Measurements from ENCODE around the gene CRAT.

Gene CRAT

GRCh38 chr9:129110740-129111527 is at the start of gene CRAT, which contains the start of gene PTPA:
Gene CRAT (minus strand): TSS chr9:129110793. CDS start chr9:129110509, 284 bp downstream.
Gene PTPA (plus strand): TSS chr9:129111415. CDS start chr9:129111601, 186 bp downstream.
- TF ChIP-seq, protein P1, sequence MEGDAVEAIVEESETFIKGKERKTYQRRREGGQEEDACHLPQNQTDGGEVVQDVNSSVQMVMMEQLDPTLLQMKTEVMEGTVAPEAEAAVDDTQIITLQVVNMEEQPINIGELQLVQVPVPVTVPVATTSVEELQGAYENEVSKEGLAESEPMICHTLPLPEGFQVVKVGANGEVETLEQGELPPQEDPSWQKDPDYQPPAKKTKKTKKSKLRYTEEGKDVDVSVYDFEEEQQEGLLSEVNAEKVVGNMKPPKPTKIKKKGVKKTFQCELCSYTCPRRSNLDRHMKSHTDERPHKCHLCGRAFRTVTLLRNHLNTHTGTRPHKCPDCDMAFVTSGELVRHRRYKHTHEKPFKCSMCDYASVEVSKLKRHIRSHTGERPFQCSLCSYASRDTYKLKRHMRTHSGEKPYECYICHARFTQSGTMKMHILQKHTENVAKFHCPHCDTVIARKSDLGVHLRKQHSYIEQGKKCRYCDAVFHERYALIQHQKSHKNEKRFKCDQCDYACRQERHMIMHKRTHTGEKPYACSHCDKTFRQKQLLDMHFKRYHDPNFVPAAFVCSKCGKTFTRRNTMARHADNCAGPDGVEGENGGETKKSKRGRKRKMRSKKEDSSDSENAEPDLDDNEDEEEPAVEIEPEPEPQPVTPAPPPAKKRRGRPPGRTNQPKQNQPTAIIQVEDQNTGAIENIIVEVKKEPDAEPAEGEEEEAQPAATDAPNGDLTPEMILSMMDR (IDR thresholded peaks at IDR 0.05; ENCODE audit: control extremely low read depth, extremely low read depth, low read depth, missing control alignments): no peak
- POLR2A ChIA-PET: interaction anchor here (0.7 to 1.7 kb wide), 2 partner anchors 32 to 185 kb away, joined by 4 to 5 read pairs; no protein-coding TSS in a partner anchor
- CTCF ChIA-PET: interaction anchor here (1.4 to 5.8 kb wide), 3 partner anchors 20 to 500 kb away, joined by 3 to 38 read pairs (median 25); no protein-coding TSS in a partner anchor
- peak; percentile 100 for DNase-seq (ENCODE audit: extremely low spot score)

GRCh38 chr9:129156163-129156562 is 45.6 kb upstream of the CRAT start:
- TF ChIP-seq, protein P1 (IDR thresholded peaks at IDR 0.05; ENCODE audit: control extremely low read depth, extremely low read depth, low read depth, missing control alignments): no peak
- DNase-seq (ENCODE audit: extremely low spot score): no peak

DNA sequence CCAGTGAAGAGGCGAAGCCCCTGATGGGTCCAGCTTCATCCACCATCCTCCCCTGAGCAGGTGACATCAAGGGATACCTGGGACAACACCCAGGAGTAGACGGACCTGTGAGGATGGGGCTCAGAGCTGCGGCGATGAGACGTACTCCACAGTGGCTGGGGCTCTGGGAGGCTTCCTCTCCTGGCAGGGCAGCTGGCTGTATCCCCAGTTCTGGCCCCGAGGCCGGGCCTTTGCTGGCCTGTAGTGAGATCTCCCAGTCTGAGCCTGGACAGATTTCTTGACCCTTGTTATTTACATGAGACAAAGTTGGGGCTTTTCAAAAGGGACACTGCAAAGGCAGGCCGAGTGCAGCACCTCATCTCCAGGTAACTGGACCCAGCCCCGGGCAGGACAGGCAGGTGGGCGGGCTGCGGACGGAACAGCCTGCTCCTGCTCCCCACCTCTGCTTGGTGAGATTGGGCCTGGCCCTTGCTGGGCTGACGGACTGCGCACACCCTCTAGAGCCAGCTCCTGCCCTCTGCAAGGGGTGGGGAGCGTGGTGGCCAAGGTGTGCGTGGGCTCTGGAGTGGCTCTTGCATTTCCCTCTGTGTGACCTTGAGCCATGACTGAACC is 44.4 kb upstream of the CRAT start:
- POLR2A ChIA-PET: no interaction called here
- CTCF ChIA-PET: interaction anchor here (1.9 to 40.2 kb wide), 3 partner anchors 18 to 456 kb away, joined by 5 to 680 read pairs (median 19); no protein-coding TSS in a partner anchor
- TF ChIP-seq, protein P1 (IDR thresholded peaks at IDR 0.05; ENCODE audit: control extremely low read depth, extremely low read depth, low read depth, missing control alignments): no peak
- no peak for DNase-seq (ENCODE audit: extremely low spot score)

More at GRCh38 chr9:129156163-129156562, 45.6 kb upstream of the CRAT start:
- POLR2A ChIA-PET: no interaction called here
- CTCF ChIA-PET: interaction anchor here (2.0 to 40.2 kb wide), 3 partner anchors 10 to 19 kb away, joined by 7 to 680 read pairs (median 17); no protein-coding TSS in a partner anchor

DNA sequence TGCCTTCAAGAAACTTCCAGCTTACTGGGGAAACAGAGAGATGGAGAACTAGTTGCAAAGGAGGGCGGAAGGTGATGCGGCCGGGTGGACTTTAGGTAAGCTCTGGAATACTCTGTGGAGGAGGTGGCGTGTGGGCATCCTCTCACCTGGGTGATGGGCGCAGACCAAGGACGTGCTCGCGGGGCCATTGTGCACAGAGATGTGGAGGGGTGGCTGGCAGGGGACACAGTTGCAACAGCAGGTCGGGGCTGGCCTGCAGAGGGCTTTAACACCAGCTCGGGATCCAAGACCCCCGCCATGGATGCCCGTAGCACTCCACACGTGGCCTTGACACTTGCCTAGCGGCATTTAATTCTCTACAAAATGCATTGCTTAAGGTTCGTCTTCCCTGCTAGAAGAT is 40.9 kb upstream of the CRAT start:
- ChIA-PET POLR2A (no interaction called here), CTCF (interaction anchor here (1.4 to 40.2 kb wide), 3 partner anchors 14 to 22 kb away, joined by 4 to 680 read pairs (median 19); no protein-coding TSS in a partner anchor)
- TF ChIP-seq, protein P1 (IDR thresholded peaks at IDR 0.05; ENCODE audit: control extremely low read depth, extremely low read depth, low read depth, missing control alignments): no peak
- no peak for DNase-seq (ENCODE audit: extremely low spot score)

- ChIA-PET POLR2A (no interaction called here), CTCF (interaction anchor here (0.9 to 40.2 kb wide), 4 partner anchors 14 to 95 kb away, joined by 3 to 680 read pairs (median 12); no protein-coding TSS in a partner anchor)
- no peak for DNase-seq (ENCODE audit: extremely low spot score)
- TF ChIP-seq, protein P1 (IDR thresholded peaks at IDR 0.05; ENCODE audit: control extremely low read depth, extremely low read depth, low read depth, missing control alignments): no peak
These were observed 40.1 kb upstream of the CRAT start for GRCh38 chr9:129150672-129151211.

DNA sequence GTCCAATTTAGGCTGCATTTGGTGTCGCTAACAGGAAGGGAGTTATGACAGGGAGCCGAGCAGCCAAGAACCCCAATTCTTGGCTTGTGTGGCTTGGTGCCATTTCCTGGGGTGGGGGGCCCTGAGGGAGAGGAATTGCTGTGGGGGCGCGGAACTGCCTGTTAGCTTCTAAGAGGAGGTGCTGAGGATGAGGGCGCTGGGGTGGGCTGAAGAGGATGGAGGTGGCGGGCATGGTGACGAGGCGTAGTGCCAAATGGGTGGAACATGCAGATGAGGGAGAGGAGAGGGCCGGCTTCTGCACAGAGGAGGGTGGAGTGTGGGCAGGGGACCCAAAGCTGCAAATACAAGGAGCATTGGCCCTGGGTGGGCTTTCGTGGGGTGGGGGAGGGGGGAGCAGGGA is 39.5 kb upstream of the CRAT start:
- CTCF ChIA-PET: interaction anchor here (0.9 to 40.2 kb wide), 3 partner anchors 13 to 95 kb away, joined by 3 to 680 read pairs (median 680); partner anchors contain the start of gene IER5L
- TF ChIP-seq, protein P1 (IDR thresholded peaks at IDR 0.05; ENCODE audit: control extremely low read depth, extremely low read depth, low read depth, missing control alignments): no peak
- POLR2A ChIA-PET: no interaction called here
- no peak for DNase-seq (ENCODE audit: extremely low spot score)
